Liver (tissue), 2 donors: ENCODE results near the gene OR2W3.

Experiments
- YY1 ChIP-seq: IDR thresholded peaks from 2 replicates; pipeline ENCODE4 v1.6.1; 2016; ENCODE audit warnings: antibody characterized with exemption, mild to moderate bottlenecking
- TF ChIP-seq, protein P1 (sequence below): fragments of 150-350 bp; IDR thresholded peaks from 2 replicates; pipeline ENCODE4 v1.5.1; 2017; ENCODE audit warnings: improper control_type of control experiment, low read depth, low read length; ENCODE audit not compliant: missing input control
- TF ChIP-seq, protein P2 (sequence below): IDR thresholded peaks from 2 replicates; pipeline ENCODE4 v1.6.1; 2016; ENCODE audit warnings: antibody characterized with exemption
- donor health status: healthy.

DNA sequence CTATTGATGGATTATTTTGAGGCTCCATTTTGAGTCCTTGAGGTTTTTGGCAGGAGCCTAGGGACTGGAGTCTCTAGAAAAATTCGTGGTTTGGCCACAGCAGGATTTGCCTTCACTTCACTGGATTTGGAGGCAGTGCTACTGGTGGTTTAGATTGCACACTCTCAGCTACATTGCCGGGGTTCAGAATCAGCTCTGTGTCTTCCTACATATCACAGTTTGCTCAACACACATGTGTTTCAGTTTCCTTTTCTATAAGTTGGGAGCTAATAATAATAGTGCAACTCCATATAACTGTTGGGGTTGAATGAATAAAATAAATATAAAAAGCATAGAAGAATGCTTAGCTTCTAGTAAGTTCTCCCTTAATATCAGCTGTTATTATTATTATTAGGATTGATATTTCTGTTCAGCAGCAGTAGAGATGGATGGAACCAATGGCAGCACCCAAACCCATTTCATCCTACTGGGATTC lies at the start of gene OR2W3:
- TF ChIP-seq, protein P1, sequence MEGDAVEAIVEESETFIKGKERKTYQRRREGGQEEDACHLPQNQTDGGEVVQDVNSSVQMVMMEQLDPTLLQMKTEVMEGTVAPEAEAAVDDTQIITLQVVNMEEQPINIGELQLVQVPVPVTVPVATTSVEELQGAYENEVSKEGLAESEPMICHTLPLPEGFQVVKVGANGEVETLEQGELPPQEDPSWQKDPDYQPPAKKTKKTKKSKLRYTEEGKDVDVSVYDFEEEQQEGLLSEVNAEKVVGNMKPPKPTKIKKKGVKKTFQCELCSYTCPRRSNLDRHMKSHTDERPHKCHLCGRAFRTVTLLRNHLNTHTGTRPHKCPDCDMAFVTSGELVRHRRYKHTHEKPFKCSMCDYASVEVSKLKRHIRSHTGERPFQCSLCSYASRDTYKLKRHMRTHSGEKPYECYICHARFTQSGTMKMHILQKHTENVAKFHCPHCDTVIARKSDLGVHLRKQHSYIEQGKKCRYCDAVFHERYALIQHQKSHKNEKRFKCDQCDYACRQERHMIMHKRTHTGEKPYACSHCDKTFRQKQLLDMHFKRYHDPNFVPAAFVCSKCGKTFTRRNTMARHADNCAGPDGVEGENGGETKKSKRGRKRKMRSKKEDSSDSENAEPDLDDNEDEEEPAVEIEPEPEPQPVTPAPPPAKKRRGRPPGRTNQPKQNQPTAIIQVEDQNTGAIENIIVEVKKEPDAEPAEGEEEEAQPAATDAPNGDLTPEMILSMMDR = no peak
- TF ChIP-seq YY1 = no peak
- TF ChIP-seq, protein P2, sequence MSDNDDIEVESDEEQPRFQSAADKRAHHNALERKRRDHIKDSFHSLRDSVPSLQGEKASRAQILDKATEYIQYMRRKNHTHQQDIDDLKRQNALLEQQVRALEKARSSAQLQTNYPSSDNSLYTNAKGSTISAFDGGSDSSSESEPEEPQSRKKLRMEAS = no peak
